Endothelial cell of umbilical vein (primary cell): Measurements from ENCODE around the gene PLEKHJ1. TPM values are rescaled to one million over a fixed set of nuclear protein-coding genes. Genes with fewer than 3 reads are reported as not detected.
A peak's percentile ranks its signal among the peaks of the same experiment; 100 is the strongest.

Source experiments
- BruUV-seq: library from RNA; stranded (reverse); fragments of 400-500 nt; replicated peaks from 2 replicates; lab custom pipeline; 2021; lab: Mats Ljungman, UMichigan
- CTCF ChIA-PET: fragments of 300-600, 350-600 bp; sonication (Branson Sonifier 250); formaldehyde crosslinking; loops from one replicate; lab custom pipeline; 2021; ENCODE audit warnings: antibody characterized with exemption, inconsistent platforms; lab: Charles Lee
- POLR2A ChIA-PET: fragments of 300-600, 350-600 bp; sonication (Branson Sonifier 250); formaldehyde crosslinking; loops from one replicate; lab custom pipeline; 2021; ENCODE audit warnings: antibody characterized with exemption, inconsistent platforms; lab: Charles Lee
- DNase-seq: peaks from one replicate; pipeline ENCODE4 v3.0.0-alpha.2; 2011; ENCODE audit warnings: low read depth, low spot score
- FAIRE-seq: peaks from 2 replicates; lab custom pipeline; 2011; peaks lifted over from hg19 to GRCh38; lab: Jason Lieb, UNC
- H2AFZ ChIP-seq: 2 replicates; pipeline ENCODE4 v1.6.0; 2012; ENCODE audit warnings: low read depth, low read length, control low read depth, inconsistent platforms
- H3K27ac ChIP-seq: 2 replicates; pipeline ENCODE4 v1.5.1; 2011; ENCODE audit warnings: low read depth, mild to moderate bottlenecking, control low read depth, low read length, moderate library complexity; ENCODE audit not compliant: insufficient read depth
- H3K27me3 ChIP-seq, 2 experiments: 2 replicates each; pipeline versions ENCODE4 v1.6.0 to v1.6.1; 2011; ENCODE audit warnings: low read length in 2 of 2, mixed read lengths in 1 of 2; ENCODE audit not compliant: control insufficient read depth in 2 of 2, insufficient read depth in 2 of 2
- H3K36me3 ChIP-seq, 2 experiments: 2 replicates in 1 of 2; 3 replicates in 1 of 2; pipeline ENCODE4 v1.5.1; 2011; ENCODE audit warnings: low read length in 2 of 2, mild to moderate bottlenecking in 1 of 2, moderate library complexity in 1 of 2; ENCODE audit not compliant: control insufficient read depth in 2 of 2, insufficient read depth in 2 of 2; ENCODE audit errors: extremely low read depth in 1 of 2
- H3K4me1 ChIP-seq: 3 replicates; pipeline ENCODE4 v1.5.1; 2011; ENCODE audit warnings: mild to moderate bottlenecking, low read length; ENCODE audit not compliant: control insufficient read depth, insufficient read depth; ENCODE audit errors: extremely low read depth
- H3K4me2 ChIP-seq: 2 replicates; pipeline ENCODE4 v1.6.1; 2011; ENCODE audit warnings: low read length, control low read depth, mixed read lengths; ENCODE audit not compliant: insufficient read depth
- H3K4me3 ChIP-seq, 3 experiments: fragments of 200-600 bp in 1 of 3; sonication (generic), shearing (Covaris generic) in 1 of 3; replicated peaks in 1 of 3; 2 replicates each; pipeline ENCODE4 v1.5.1; 2011 to 2016; ENCODE audit warnings: control low read depth in 3 of 3, low read length in 3 of 3, mild to moderate bottlenecking in 2 of 3, inconsistent platforms in 1 of 3, low read depth in 1 of 3, moderate library complexity in 1 of 3; ENCODE audit not compliant: insufficient read depth in 1 of 3
- H3K79me2 ChIP-seq: 2 replicates; pipeline ENCODE4 v1.6.0; 2012; ENCODE audit warnings: low read length, inconsistent platforms; ENCODE audit not compliant: control insufficient read depth, insufficient read depth
- H3K9ac ChIP-seq: replicated peaks from 2 replicates; pipeline ENCODE3; 2011; ENCODE audit warnings: low read length, control low read depth; ENCODE audit not compliant: insufficient read depth; ENCODE audit errors: extremely low read depth
- H3K9me1 ChIP-seq: replicated peaks from 3 replicates; pipeline ENCODE4 v1.6.0; 2011; ENCODE audit warnings: mild to moderate bottlenecking, low read length; ENCODE audit not compliant: control insufficient read depth, insufficient read depth; ENCODE audit errors: extremely low read depth
- H3K9me3 ChIP-seq: replicated peaks from 2 replicates; pipeline ENCODE4 v1.5.1; 2012; ENCODE audit warnings: low read length, inconsistent platforms; ENCODE audit not compliant: control insufficient read depth, insufficient read depth
- H4K20me1 ChIP-seq: replicated peaks from 2 replicates; pipeline ENCODE3; 2011; ENCODE audit warnings: mild to moderate bottlenecking, low read length; ENCODE audit not compliant: control insufficient read depth, insufficient read depth; ENCODE audit errors: extremely low read depth
- EZH2 ChIP-seq: IDR thresholded peaks from 2 replicates; pipeline ENCODE4 v1.6.1; 2012; ENCODE audit warnings: borderline replicate concordance, low read depth, mild to moderate bottlenecking, moderate library complexity, low read length, inconsistent platforms; ENCODE audit not compliant: severe bottlenecking
- FOS ChIP-seq: IDR thresholded peaks from 2 replicates; pipeline ENCODE4 v1.6.1; 2011; ENCODE audit warnings: mild to moderate bottlenecking, low read length, moderate library complexity, borderline replicate concordance; ENCODE audit not compliant: insufficient read depth
- GATA2 ChIP-seq: IDR thresholded peaks from 2 replicates; pipeline ENCODE4 v1.7.0; 2011; ENCODE audit warnings: low read depth, mild to moderate bottlenecking, moderate library complexity, mixed read lengths, low read length; ENCODE audit not compliant: insufficient read length, insufficient read depth
- JUN ChIP-seq: IDR thresholded peaks from 2 replicates; pipeline ENCODE4 v1.6.1; 2011; ENCODE audit warnings: borderline replicate concordance, low read depth; ENCODE audit not compliant: insufficient read length, insufficient read depth
- MAX ChIP-seq: IDR thresholded peaks from 2 replicates; pipeline ENCODE4 v1.6.1; 2011; ENCODE audit not compliant: insufficient read depth, insufficient read length
- MYC ChIP-seq: IDR thresholded peaks from one replicate; pipeline ENCODE4 v1.6.1; 2011; ENCODE audit warnings: mild to moderate bottlenecking, low read depth, low read length
- POLR2AphosphoS5 ChIP-seq: IDR thresholded peaks from 2 replicates; pipeline ENCODE4 v1.6.1; 2012; ENCODE audit warnings: low read depth, mild to moderate bottlenecking, control low read depth, low read length, moderate library complexity; ENCODE audit not compliant: insufficient read depth
- dilution Hi-C: fragments of 300-500 bp; cut with MboI; formaldehyde crosslinking; loops from one replicate; pipeline ENCODE4 v1.15.0; 2019; ENCODE audit warnings: low sequenced_read_pairs; ENCODE audit not compliant: extremely low pct_ligation_motif_present
- intact Hi-C: fragments of 100-400 bp; cut with micrococcal nuclease; formaldehyde crosslinking; loops from one replicate; pipeline ENCODE4 v1.10.0; 2022
- polyA plus RNA-seq, 4 experiments: library from polyadenylated mRNA; depleted of rRNA in 3 of 4; stranded (reverse) in 3 of 4; unstranded in 1 of 4; fragments of >200 nt; gene quantifications; 2 replicates each; pipeline versions ENCODE4 v1.2.1 to v1.2.3, GENCODE V29; 2011 to 2012; ENCODE audit warnings: missing spikeins in 1 of 4
- total RNA-seq: library from RNA; stranded (reverse); gene quantifications from 2 replicates; pipeline ENCODE4 v1.2.3, GENCODE V29; 2021
- TF ChIP-seq, protein P1 (sequence below), 2 donors: IDR thresholded peaks; 1 replicate in 1 of 2; 2 replicates in 1 of 2; pipeline ENCODE4 v1.5.1; 2011; ENCODE audit warnings: low read length in 2 of 2, mild to moderate bottlenecking in 2 of 2, moderate library complexity in 2 of 2, control low read depth in 1 of 2, inconsistent platforms in 1 of 2, low read depth in 1 of 2; ENCODE audit not compliant: insufficient read depth in 1 of 2; ENCODE audit errors: extremely low read depth in 1 of 2

Gene PLEKHJ1
- total and polyA plus RNA-seq, 2 donors (not counting 3 experiments of a cell fraction or from before 2014, with no cell fraction given) = 82.4 to 115 TPM

GRCh38 chr19:2261438-2262172 lies 25.5 kb upstream of the PLEKHJ1 start:
- POLR2A ChIA-PET = no interaction called here
- CTCF ChIA-PET = interaction anchor here (0.5 to 3.0 kb wide), 21 partner anchors 9 to 350 kb away, joined by 3 to 40 read pairs (median 4); partner anchors contain the start of genes AMH and AP3D1
- no peaks in the 10 kb centered on the region for H3K27me3 ChIP-seq
- no peaks in the 10 kb centered on the region for H3K9me3 ChIP-seq
- no peaks in the 10 kb centered on the region for H3K9me1 ChIP-seq
- no peak overlapping the region for H3K9ac ChIP-seq
- peak; percentile 79 for FAIRE-seq
- peaks cover 4% of the 10 kb centered on the region for H3K4me1 ChIP-seq
- no peaks in the 10 kb centered on the region for H3K36me3 ChIP-seq
- H3K4me2 ChIP-seq = no peak overlapping the region
- no TSS peak for BruUV-seq
- DNase-seq = peak; percentile 49
- dilution Hi-C loops = no loop called here
- H4K20me1 ChIP-seq = no peaks in the 10 kb centered on the region
- H3K79me2 ChIP-seq = no peaks in the 10 kb centered on the region
- H3K4me3 ChIP-seq = no peak overlapping the region
- no peak overlapping the region for H2AFZ ChIP-seq
- TF ChIP-seq MAX (no peak), EZH2 (no peak), GATA2 (no peak), MYC (no peak), JUN (no peak), FOS (no peak), POLR2AphosphoS5 (no peak)
- TF ChIP-seq, protein P1, sequence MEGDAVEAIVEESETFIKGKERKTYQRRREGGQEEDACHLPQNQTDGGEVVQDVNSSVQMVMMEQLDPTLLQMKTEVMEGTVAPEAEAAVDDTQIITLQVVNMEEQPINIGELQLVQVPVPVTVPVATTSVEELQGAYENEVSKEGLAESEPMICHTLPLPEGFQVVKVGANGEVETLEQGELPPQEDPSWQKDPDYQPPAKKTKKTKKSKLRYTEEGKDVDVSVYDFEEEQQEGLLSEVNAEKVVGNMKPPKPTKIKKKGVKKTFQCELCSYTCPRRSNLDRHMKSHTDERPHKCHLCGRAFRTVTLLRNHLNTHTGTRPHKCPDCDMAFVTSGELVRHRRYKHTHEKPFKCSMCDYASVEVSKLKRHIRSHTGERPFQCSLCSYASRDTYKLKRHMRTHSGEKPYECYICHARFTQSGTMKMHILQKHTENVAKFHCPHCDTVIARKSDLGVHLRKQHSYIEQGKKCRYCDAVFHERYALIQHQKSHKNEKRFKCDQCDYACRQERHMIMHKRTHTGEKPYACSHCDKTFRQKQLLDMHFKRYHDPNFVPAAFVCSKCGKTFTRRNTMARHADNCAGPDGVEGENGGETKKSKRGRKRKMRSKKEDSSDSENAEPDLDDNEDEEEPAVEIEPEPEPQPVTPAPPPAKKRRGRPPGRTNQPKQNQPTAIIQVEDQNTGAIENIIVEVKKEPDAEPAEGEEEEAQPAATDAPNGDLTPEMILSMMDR (IDR thresholded peaks at IDR 0.05; ENCODE audit: extremely low read depth in 1 of 2, insufficient read depth in 1 of 2, low read depth in 1 of 2, low read length in 2 of 2) = peak; percentile 70
- intact Hi-C loops = no loop called here
- no peak overlapping the region for H3K27ac ChIP-seq
